ENCODE data around the gene IPO13.

GRCh38 chr1:43930168-43930948 lies 16.4 kb upstream of the IPO13 start:
- no peak for TF ChIP-seq ZNF274 (IDR thresholded peaks at IDR 0.05; ENCODE audit: low read depth, low read length)
- no peak for TF ChIP-seq SUZ12 (IDR thresholded peaks at IDR 0.05; ENCODE audit: extremely low read depth, insufficient read depth, insufficient read length)

Data from NT2/D1 (cell line).